Parathyroid adenoma (tissue), 2 donors: ENCODE measurements around the gene FGD3.

Source experiments
- H2AFZ ChIP-seq: fragments of 300-600 bp; sonication (generic); one replicate; pipeline ENCODE4 v1.7.0; 2017; ENCODE audit warnings: antibody characterized with exemption, mild to moderate bottlenecking
- H3K27ac ChIP-seq: fragments of 300-600 bp; sonication (generic); one replicate; pipeline ENCODE4 v1.7.0; 2017
- H3K27me3 ChIP-seq: fragments of 300-600 bp; sonication (generic); one replicate; pipeline ENCODE4 v1.7.0; 2017; ENCODE audit warnings: low read length; ENCODE audit not compliant: control insufficient read depth, insufficient read depth
- H3K36me3 ChIP-seq: fragments of 300-600 bp; sonication (generic); one replicate; pipeline ENCODE4 v1.7.0; 2017; ENCODE audit warnings: low read length; ENCODE audit not compliant: control insufficient read depth, insufficient read depth
- H3K4me1 ChIP-seq: fragments of 300-600 bp; sonication (generic); one replicate; pipeline ENCODE4 v1.7.0; 2017; ENCODE audit warnings: control low read depth
- H3K4me2 ChIP-seq: fragments of 300-600 bp; sonication (generic); one replicate; pipeline ENCODE4 v1.7.0; 2017; ENCODE audit warnings: low read length
- H3K4me3 ChIP-seq: fragments of 300-600 bp; sonication (generic); one replicate; pipeline ENCODE4 v1.7.0; 2017; ENCODE audit warnings: low read depth, low read length
- H3K79me2 ChIP-seq: fragments of 300-600 bp; sonication (generic); one replicate; pipeline ENCODE4 v1.7.0; 2017; ENCODE audit warnings: control low read depth
- H3K9ac ChIP-seq: fragments of 300-600 bp; sonication (generic); one replicate; pipeline ENCODE4 v1.7.0; 2017; ENCODE audit warnings: mild to moderate bottlenecking
- H3K9me3 ChIP-seq: fragments of 300-600 bp; sonication (generic); one replicate; pipeline ENCODE4 v1.7.0; 2017; ENCODE audit warnings: low read length; ENCODE audit not compliant: control insufficient read depth
- TF ChIP-seq, protein P1 (sequence below): fragments of 300-600 bp; sonication (generic); IDR thresholded peaks from one replicate; pipeline ENCODE4 v1.7.0; 2017; ENCODE audit warnings: antibody characterized with exemption, mild to moderate bottlenecking
- donor health status: primary hyperparathyroidism.

Gene FGD3

DNA sequence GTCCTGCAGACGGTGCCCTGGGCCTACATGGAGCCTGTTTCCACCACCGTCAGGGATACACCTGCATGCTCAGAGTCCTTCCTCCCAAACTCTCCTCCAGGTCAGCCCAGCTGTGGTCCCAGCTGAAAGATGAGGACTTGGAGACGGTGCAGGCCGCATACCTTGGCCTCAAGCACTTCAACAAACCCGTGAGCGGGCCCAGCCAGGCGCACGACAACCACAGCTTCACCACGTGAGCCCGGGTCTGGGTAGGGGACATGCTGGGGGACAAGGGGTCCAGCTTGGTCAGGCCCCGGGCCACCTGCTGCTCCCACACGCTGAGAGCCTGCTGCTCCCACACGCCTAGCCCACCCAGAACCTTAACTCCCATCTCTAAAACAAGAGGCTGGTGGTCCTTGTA, 132.0 kb downstream of the FGD3 start:
- Histone ChIP-seq H3K27me3 (no peaks in the 10 kb centered on the region), H3K4me1 (no peaks in the 10 kb centered on the region), H3K36me3 (no peaks in the 10 kb centered on the region)

DNA sequence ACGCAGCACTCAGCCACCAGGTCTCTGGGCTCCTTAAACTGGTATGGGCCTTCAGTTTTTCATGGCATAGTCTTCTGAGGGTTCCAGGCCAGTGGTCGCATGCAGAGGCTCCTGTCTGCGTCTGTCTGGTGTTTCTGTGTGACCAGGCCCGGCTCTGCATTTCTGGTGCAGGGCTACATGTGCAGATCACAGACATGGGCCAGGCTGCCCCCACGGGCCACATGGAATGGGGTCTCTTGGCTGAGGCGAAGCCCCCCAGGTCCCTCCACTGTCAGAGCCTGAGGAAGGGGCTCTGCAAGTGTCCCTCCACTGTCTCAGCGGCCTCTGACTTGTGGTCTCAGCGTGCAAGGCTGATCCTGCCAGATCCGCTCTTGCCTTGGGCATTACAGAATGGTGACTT, 133.1 kb downstream of the FGD3 start:
- Histone ChIP-seq H3K9me3 (no peaks in the 10 kb centered on the region), H3K4me2 (no peak overlapping the region), H3K79me2 (no peaks in the 10 kb centered on the region), H3K9ac (no peak overlapping the region), H3K27me3 (no peaks in the 10 kb centered on the region), H3K27ac (no peak overlapping the region), H3K36me3 (no peaks in the 10 kb centered on the region), H2AFZ (no peak overlapping the region), H3K4me1 (no peaks in the 10 kb centered on the region), H3K4me3 (no peak overlapping the region)
- TF ChIP-seq, protein P1, sequence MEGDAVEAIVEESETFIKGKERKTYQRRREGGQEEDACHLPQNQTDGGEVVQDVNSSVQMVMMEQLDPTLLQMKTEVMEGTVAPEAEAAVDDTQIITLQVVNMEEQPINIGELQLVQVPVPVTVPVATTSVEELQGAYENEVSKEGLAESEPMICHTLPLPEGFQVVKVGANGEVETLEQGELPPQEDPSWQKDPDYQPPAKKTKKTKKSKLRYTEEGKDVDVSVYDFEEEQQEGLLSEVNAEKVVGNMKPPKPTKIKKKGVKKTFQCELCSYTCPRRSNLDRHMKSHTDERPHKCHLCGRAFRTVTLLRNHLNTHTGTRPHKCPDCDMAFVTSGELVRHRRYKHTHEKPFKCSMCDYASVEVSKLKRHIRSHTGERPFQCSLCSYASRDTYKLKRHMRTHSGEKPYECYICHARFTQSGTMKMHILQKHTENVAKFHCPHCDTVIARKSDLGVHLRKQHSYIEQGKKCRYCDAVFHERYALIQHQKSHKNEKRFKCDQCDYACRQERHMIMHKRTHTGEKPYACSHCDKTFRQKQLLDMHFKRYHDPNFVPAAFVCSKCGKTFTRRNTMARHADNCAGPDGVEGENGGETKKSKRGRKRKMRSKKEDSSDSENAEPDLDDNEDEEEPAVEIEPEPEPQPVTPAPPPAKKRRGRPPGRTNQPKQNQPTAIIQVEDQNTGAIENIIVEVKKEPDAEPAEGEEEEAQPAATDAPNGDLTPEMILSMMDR: no peak

More for the DNA sequence above, 132.0 kb downstream of the FGD3 start:
- Histone ChIP-seq H2AFZ (no peak overlapping the region), H3K9ac (no peak overlapping the region), H3K4me3 (no peak overlapping the region), H3K79me2 (no peaks in the 10 kb centered on the region), H3K9me3 (no peaks in the 10 kb centered on the region), H3K4me2 (no peak overlapping the region), H3K27ac (no peak overlapping the region)
- TF ChIP-seq, protein P1: no peak

DNA sequence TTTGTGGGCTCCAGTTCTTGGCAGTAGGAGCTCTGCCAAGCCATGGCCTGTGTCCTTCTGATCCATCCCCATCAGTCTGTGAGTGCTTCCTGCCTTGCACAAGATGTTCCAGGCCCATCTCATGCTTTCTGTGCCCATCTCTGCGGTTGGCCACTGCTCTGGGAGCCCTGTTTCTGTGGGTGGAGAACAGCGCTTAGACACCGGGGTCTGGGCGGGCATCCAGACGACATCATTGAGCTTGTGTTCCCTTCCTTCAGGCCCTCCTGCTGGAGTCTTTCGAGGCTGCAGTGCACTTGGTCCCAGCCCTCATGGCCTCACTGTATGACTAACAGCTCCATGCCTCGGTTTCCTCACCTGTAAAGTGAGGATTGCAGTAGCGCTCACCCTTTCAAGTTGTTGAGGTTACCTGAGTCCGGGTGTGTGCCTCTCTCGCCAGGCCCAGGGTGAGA, 133.8 kb downstream of the FGD3 start:
- Histone ChIP-seq H3K9ac (no peak overlapping the region), H3K36me3 (no peaks in the 10 kb centered on the region), H3K79me2 (no peaks in the 10 kb centered on the region), H3K27ac (no peak overlapping the region), H3K4me2 (no peak overlapping the region), H3K9me3 (no peaks in the 10 kb centered on the region), H3K4me3 (no peak overlapping the region), H3K4me1 (no peaks in the 10 kb centered on the region), H2AFZ (no peak overlapping the region), H3K27me3 (no peaks in the 10 kb centered on the region)
- TF ChIP-seq, protein P1: no peak

DNA sequence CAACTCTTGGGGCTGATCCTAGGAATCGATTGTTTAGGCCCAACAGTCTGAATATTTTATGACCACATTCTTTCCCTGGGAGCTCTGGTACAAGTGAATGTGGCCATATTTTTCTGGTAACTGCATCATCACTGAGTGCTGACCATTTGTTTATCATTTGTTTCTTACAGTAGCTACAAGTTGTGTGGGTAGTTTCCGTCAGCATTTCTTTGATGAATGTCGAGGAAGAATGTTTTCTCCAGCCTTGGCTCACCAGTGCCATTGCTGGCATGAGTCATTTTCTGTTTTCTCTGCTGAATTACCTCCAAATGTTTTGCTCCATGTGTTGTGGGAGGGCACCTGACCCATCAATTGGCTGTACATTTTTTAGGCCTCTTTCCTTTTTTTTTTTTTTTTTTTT, 134.6 kb downstream of the FGD3 start:
- no peak overlapping the region for H3K27ac ChIP-seq

More for the DNA sequence above, 134.6 kb downstream of the FGD3 start:
- H3K9ac ChIP-seq: no peak overlapping the region
- H3K36me3 ChIP-seq: no peaks in the 10 kb centered on the region
- no peaks in the 10 kb centered on the region for H3K79me2 ChIP-seq
- H2AFZ ChIP-seq: no peak overlapping the region
- no peak overlapping the region for H3K4me3 ChIP-seq
- H3K9me3 ChIP-seq: no peaks in the 10 kb centered on the region
- no peaks in the 10 kb centered on the region for H3K27me3 ChIP-seq
- H3K4me1 ChIP-seq: no peaks in the 10 kb centered on the region
- no peak overlapping the region for H3K4me2 ChIP-seq
- TF ChIP-seq, protein P1: no peak
